PC-3 (cell line): ENCODE measurements around the gene TADA2B. TPM values are rescaled to one million over a fixed set of nuclear protein-coding genes. Genes with fewer than 3 reads are reported as not detected.

Experiments
- ATAC-seq: fragments of 200-7000 bp; cut with Tn5 transposase; 2 replicates; pipeline ENCODE4 v1.9.1; 2020; ENCODE audit warnings: mild to moderate bottlenecking, moderate library complexity
- BruUV-seq: library from RNA; stranded (reverse); fragments of 400-500 nt; replicated peaks from 2 replicates; lab custom pipeline; 2021; lab: Mats Ljungman, UMichigan
- CTCF ChIA-PET: fragments of 300-600 bp; sonication (Branson Sonifier 250); formaldehyde crosslinking; loops from one replicate; lab custom pipeline; 2022; ENCODE audit warnings: antibody characterized with exemption; lab: Charles Lee
- POLR2A ChIA-PET: fragments of 300-600 bp; sonication (Branson Sonifier 250); formaldehyde crosslinking; loops from one replicate; lab custom pipeline; 2022; ENCODE audit warnings: antibody characterized with exemption; ENCODE audit not compliant: unreplicated experiment; lab: Charles Lee
- DNase-seq: peaks from one replicate; pipeline ENCODE4 v3.0.0-alpha.2; 2015
- H2AFZ ChIP-seq: fragments of 300-600 bp; sonication (generic); 2 replicates; pipeline ENCODE4 v1.6.0; 2016; ENCODE audit warnings: antibody characterized with exemption, low read length
- H3F3A ChIP-seq: fragments of 300-600 bp; sonication (generic); one replicate; pipeline ENCODE4 v1.6.0; 2017; ENCODE audit warnings: antibody characterized with exemption, low read length, control low read depth, mild to moderate bottlenecking; ENCODE audit not compliant: unreplicated experiment
- H3K27ac ChIP-seq: fragments of 300-600 bp; sonication (generic); 2 replicates; pipeline ENCODE4 v1.5.1; 2016; ENCODE audit warnings: mild to moderate bottlenecking, low read length
- H3K27me3 ChIP-seq: fragments of 300-600 bp; sonication (generic); 2 replicates; pipeline ENCODE4 v1.6.1; 2016; ENCODE audit warnings: low read length, mixed read lengths
- H3K36me3 ChIP-seq: fragments of 300-600 bp; sonication (generic); 2 replicates; pipeline ENCODE4 v1.6.1; 2016; ENCODE audit warnings: low read depth, mixed run types, low read length, mixed read lengths
- H3K4me1 ChIP-seq: fragments of 300-600 bp; sonication (generic); 2 replicates; pipeline ENCODE4 v1.5.1; 2016; ENCODE audit warnings: low read length; ENCODE audit not compliant: insufficient read depth
- H3K4me2 ChIP-seq: fragments of 300-600 bp; sonication (generic); 2 replicates; pipeline ENCODE4 v1.6.0; 2016; ENCODE audit warnings: low read length
- H3K4me3 ChIP-seq: fragments of 300-600 bp; sonication (generic); 2 replicates; pipeline ENCODE4 v1.5.1; 2016; ENCODE audit warnings: mild to moderate bottlenecking, low read length, mixed read lengths
- H3K79me2 ChIP-seq: fragments of 300-600 bp; sonication (generic); 2 replicates; pipeline ENCODE4 v1.6.1; 2017; ENCODE audit warnings: low read length, mixed read lengths
- H3K9ac ChIP-seq: fragments of 300-600 bp; sonication (generic); 2 replicates; pipeline ENCODE4 v1.6.0; 2016; ENCODE audit warnings: mild to moderate bottlenecking, low read length
- H3K9me2 ChIP-seq: fragments of 300-600 bp; sonication (generic); replicated peaks from 2 replicates; pipeline ENCODE4 v1.6.1; 2016; ENCODE audit warnings: mixed run types, low read length, mixed read lengths
- H3K9me3 ChIP-seq: fragments of 300-600 bp; sonication (generic); 2 replicates; pipeline ENCODE4 v1.6.1; 2016; ENCODE audit warnings: low read length, mixed read lengths
- H4K20me1 ChIP-seq: fragments of 300-600 bp; sonication (generic); 2 replicates; pipeline ENCODE4 v1.6.1; 2016; ENCODE audit warnings: low read length, mixed read lengths
- CTCF ChIP-seq: fragments of 300-600 bp; sonication (generic); conservative IDR thresholded peaks from 2 replicates; pipeline ENCODE4 v1.5.1; 2017; ENCODE audit warnings: antibody characterized with exemption, low read depth, mild to moderate bottlenecking, low read length
- EZH2 ChIP-seq: fragments of 300-600 bp; sonication (generic); IDR thresholded peaks from one replicate; pipeline ENCODE4 v1.6.1; 2017; ENCODE audit warnings: antibody characterized with exemption, mild to moderate bottlenecking, low read length; ENCODE audit not compliant: unreplicated experiment
- EZH2phosphoT487 ChIP-seq: fragments of 300-600 bp; sonication (generic); IDR thresholded peaks from 2 replicates; pipeline ENCODE4 v1.6.1; 2018; ENCODE audit warnings: mild to moderate bottlenecking, antibody characterized with exemption, low read length, borderline replicate concordance
- intact Hi-C: fragments of 100-400 bp; cut with micrococcal nuclease; formaldehyde crosslinking; loops from 2 replicates; pipeline ENCODE4 v1.9.0; 2023
- total RNA-seq: library from RNA; depleted of rRNA; stranded (reverse); fragments of >200 nt; gene quantifications from 2 replicates; pipeline ENCODE4 v1.2.3, GENCODE V29; 2014

The TADA2B gene
- total RNA-seq, 1 experiment from 2014 or later: 14.7 TPM

GRCh38 chr4:7018281-7018680 is 24.9 kb upstream of the TADA2B start:
- H3K4me2 ChIP-seq: no peak overlapping the region
- intact Hi-C loops: no loop called here
- POLR2A ChIA-PET: no interaction called here
- no peaks in the 10 kb centered on the region for H3K9me3 ChIP-seq
- CTCF ChIA-PET: no interaction called here
- no peak overlapping the region for H3K27ac ChIP-seq
- H3K9me2 ChIP-seq: no peaks in the 10 kb centered on the region
- no peak overlapping the region for H2AFZ ChIP-seq
- no TSS peak for BruUV-seq
- no peak overlapping the region for H3K9ac ChIP-seq
- no peaks in the 10 kb centered on the region for H3F3A ChIP-seq
- no peaks in the 10 kb centered on the region; the same call in 1 of the 2 replicates for H3K79me2 ChIP-seq
- H3K27me3 ChIP-seq: no peaks in the 10 kb centered on the region
- no peak for DNase-seq
- H4K20me1 ChIP-seq: no peaks in the 10 kb centered on the region
- H3K4me3 ChIP-seq: no peak overlapping the region
- H3K36me3 ChIP-seq: peaks cover 8% of the 10 kb centered on the region; the same call in 1 of the 2 replicates
- no peak for ATAC-seq
- peaks cover 11% of the 10 kb centered on the region for H3K4me1 ChIP-seq
- TF ChIP-seq EZH2phosphoT487: no peak
- TF ChIP-seq EZH2: no peak
- TF ChIP-seq CTCF: no peak

- ChIA-PET CTCF (no interaction called here), POLR2A (no interaction called here)
- H3K4me3 ChIP-seq: no peak overlapping the region
- no peak overlapping the region for H3K4me2 ChIP-seq
- intact Hi-C loops: no loop called here
- H3K9me2 ChIP-seq: no peaks in the 10 kb centered on the region
- peaks cover 6% of the 10 kb centered on the region; the same call in 1 of the 2 replicates for H3K36me3 ChIP-seq
- no peak overlapping the region for H3K9ac ChIP-seq
- H2AFZ ChIP-seq: no peak overlapping the region
- H3K4me1 ChIP-seq: peaks cover 11% of the 10 kb centered on the region
- H4K20me1 ChIP-seq: no peaks in the 10 kb centered on the region
- no peak overlapping the region for H3K27ac ChIP-seq
- H3K9me3 ChIP-seq: no peaks in the 10 kb centered on the region
- no peaks in the 10 kb centered on the region; the same call in 1 of the 2 replicates for H3K79me2 ChIP-seq
- no peaks in the 10 kb centered on the region for H3F3A ChIP-seq
- H3K27me3 ChIP-seq: no peaks in the 10 kb centered on the region
- DNase-seq (no peak), ATAC-seq (no peak)
- TF ChIP-seq EZH2phosphoT487 (no peak), EZH2 (no peak), CTCF (no peak)
- BruUV-seq: no TSS peak
Observed at GRCh38 chr4:7019367-7019766, 23.8 kb upstream of the TADA2B start.

GRCh38 chr4:7020290-7020689 is 22.9 kb upstream of the TADA2B start:
- H2AFZ ChIP-seq: no peak overlapping the region
- H4K20me1 ChIP-seq: no peaks in the 10 kb centered on the region
- H3K9me3 ChIP-seq: no peaks in the 10 kb centered on the region
- DNase-seq: no peak
- H3K36me3 ChIP-seq: peaks cover 3% of the 10 kb centered on the region; the same call in 1 of the 2 replicates
- H3K79me2 ChIP-seq: no peaks in the 10 kb centered on the region; the same call in 1 of the 2 replicates
- TF ChIP-seq EZH2 (no peak), CTCF (no peak)
- H3K27ac ChIP-seq: no peak overlapping the region
- H3K9me2 ChIP-seq: no peaks in the 10 kb centered on the region
- no peaks in the 10 kb centered on the region for H3K27me3 ChIP-seq
- H3K9ac ChIP-seq: no peak overlapping the region
- no peak for ATAC-seq
- no peaks in the 10 kb centered on the region for H3F3A ChIP-seq
- ChIA-PET POLR2A (interaction anchor here (1.0 kb wide), 1 partner anchor 14 kb away, joined by 5 read pairs; no protein-coding TSS in a partner anchor), CTCF (no interaction called here)
- H3K4me1 ChIP-seq: peaks cover 11% of the 10 kb centered on the region
- no peak overlapping the region for H3K4me3 ChIP-seq
- no peak overlapping the region for H3K4me2 ChIP-seq
- intact Hi-C loops: no loop called here
- BruUV-seq: no TSS peak
